MM.1S (cell line): ENCODE data around the gene AXIN2.

Source experiments
- EZH2 ChIP-seq: fragments of 300-600 bp; sonication (generic); optimal IDR thresholded peaks from 2 replicates; pipeline ENCODE3; 2017; ENCODE audit warnings: low read depth, mild to moderate bottlenecking, antibody characterized with exemption, low read length, mixed read lengths
- EZH2phosphoT487 ChIP-seq: fragments of 300-600 bp; sonication (generic); IDR thresholded peaks from 2 replicates; pipeline ENCODE4 v1.6.1; 2018; ENCODE audit warnings: antibody characterized with exemption, low read length
- TF ChIP-seq, protein P1 (sequence below): fragments of 300-600 bp; sonication (generic); IDR thresholded peaks from 2 replicates; pipeline ENCODE4 v1.5.1; 2016; ENCODE audit warnings: antibody characterized with exemption, low read length, mixed read lengths

- TF ChIP-seq EZH2 (no peak), EZH2phosphoT487 (no peak)
- TF ChIP-seq, protein P1, sequence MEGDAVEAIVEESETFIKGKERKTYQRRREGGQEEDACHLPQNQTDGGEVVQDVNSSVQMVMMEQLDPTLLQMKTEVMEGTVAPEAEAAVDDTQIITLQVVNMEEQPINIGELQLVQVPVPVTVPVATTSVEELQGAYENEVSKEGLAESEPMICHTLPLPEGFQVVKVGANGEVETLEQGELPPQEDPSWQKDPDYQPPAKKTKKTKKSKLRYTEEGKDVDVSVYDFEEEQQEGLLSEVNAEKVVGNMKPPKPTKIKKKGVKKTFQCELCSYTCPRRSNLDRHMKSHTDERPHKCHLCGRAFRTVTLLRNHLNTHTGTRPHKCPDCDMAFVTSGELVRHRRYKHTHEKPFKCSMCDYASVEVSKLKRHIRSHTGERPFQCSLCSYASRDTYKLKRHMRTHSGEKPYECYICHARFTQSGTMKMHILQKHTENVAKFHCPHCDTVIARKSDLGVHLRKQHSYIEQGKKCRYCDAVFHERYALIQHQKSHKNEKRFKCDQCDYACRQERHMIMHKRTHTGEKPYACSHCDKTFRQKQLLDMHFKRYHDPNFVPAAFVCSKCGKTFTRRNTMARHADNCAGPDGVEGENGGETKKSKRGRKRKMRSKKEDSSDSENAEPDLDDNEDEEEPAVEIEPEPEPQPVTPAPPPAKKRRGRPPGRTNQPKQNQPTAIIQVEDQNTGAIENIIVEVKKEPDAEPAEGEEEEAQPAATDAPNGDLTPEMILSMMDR: no peak
These were observed 10.0 kb downstream of the AXIN2 start for GRCh38 chr17:65551267-65552040.
